ENCODE measurements around the gene C14orf119.
A peak's percentile ranks its signal among the peaks of the same experiment; 100 is the strongest.

C14orf119 gene

GRCh38 chr14:23126548-23127278 is 31.4 kb downstream of the C14orf119 start:
- H3K27me3 ChIP-seq (ENCODE audit: insufficient read depth, poor library complexity, severe bottlenecking), result no peaks in the 10 kb centered on the region
- no peaks in the 10 kb centered on the region for H3K9me3 ChIP-seq (ENCODE audit: severe bottlenecking)
- H3K4me3 ChIP-seq (ENCODE audit: severe bottlenecking), result no peak overlapping the region
- ATAC-seq (ENCODE audit: low read depth) (no peak), DNase-seq (ENCODE audit: low spot score) (no peak)
- peaks cover 2% of the 10 kb centered on the region for H3K4me1 ChIP-seq (ENCODE audit: insufficient read depth, poor library complexity, severe bottlenecking)
- no peak for TF ChIP-seq CTCF (IDR thresholded peaks at IDR 0.05; ENCODE audit: poor library complexity, severe bottlenecking)
- no peaks in the 10 kb centered on the region for H3K36me3 ChIP-seq (ENCODE audit: low read depth)
- H3K27ac ChIP-seq (ENCODE audit: poor library complexity, severe bottlenecking), result no peak overlapping the region

- DNase-seq (ENCODE audit: low spot score) (no peak), ATAC-seq (ENCODE audit: low read depth) (no peak)
- Histone ChIP-seq H3K4me1 (ENCODE audit: insufficient read depth, poor library complexity, severe bottlenecking) (peaks cover 2% of the 10 kb centered on the region), H3K9me3 (ENCODE audit: severe bottlenecking) (no peaks in the 10 kb centered on the region), H3K36me3 (ENCODE audit: low read depth) (no peaks in the 10 kb centered on the region), H3K4me3 (ENCODE audit: severe bottlenecking) (no peak overlapping the region), H3K27ac (ENCODE audit: poor library complexity, severe bottlenecking) (no peak overlapping the region), H3K27me3 (ENCODE audit: insufficient read depth, poor library complexity, severe bottlenecking) (no peaks in the 10 kb centered on the region)
- no peak for TF ChIP-seq CTCF (IDR thresholded peaks at IDR 0.05; ENCODE audit: poor library complexity, severe bottlenecking)
These were observed 32.6 kb downstream of the C14orf119 start for GRCh38 chr14:23127861-23128260.

GRCh38 chr14:23128969-23129758 is 33.9 kb downstream of the C14orf119 start:
- Histone ChIP-seq H3K4me1 (ENCODE audit: insufficient read depth, poor library complexity, severe bottlenecking) (peaks cover 2% of the 10 kb centered on the region), H3K27ac (ENCODE audit: poor library complexity, severe bottlenecking) (no peak overlapping the region), H3K27me3 (ENCODE audit: insufficient read depth, poor library complexity, severe bottlenecking) (no peaks in the 10 kb centered on the region), H3K36me3 (ENCODE audit: low read depth) (no peaks in the 10 kb centered on the region), H3K4me3 (ENCODE audit: severe bottlenecking) (no peak overlapping the region), H3K9me3 (ENCODE audit: severe bottlenecking) (no peaks in the 10 kb centered on the region)
- no peak for ATAC-seq (ENCODE audit: low read depth)
- no peak for DNase-seq (ENCODE audit: low spot score)
- no peak for TF ChIP-seq CTCF (IDR thresholded peaks at IDR 0.05; ENCODE audit: poor library complexity, severe bottlenecking)

GRCh38 chr14:23129759-23130316 is 34.5 kb downstream of the C14orf119 start:
- no peak overlapping the region for H3K4me3 ChIP-seq (ENCODE audit: severe bottlenecking)
- ATAC-seq (ENCODE audit: low read depth) (peak; percentile 21; the same call in 1 of the 3 replicates), DNase-seq (ENCODE audit: low spot score) (no peak)
- H3K4me1 ChIP-seq (ENCODE audit: insufficient read depth, poor library complexity, severe bottlenecking), result peaks cover 2% of the 10 kb centered on the region
- no peak overlapping the region for H3K27ac ChIP-seq (ENCODE audit: poor library complexity, severe bottlenecking)
- no peaks in the 10 kb centered on the region for H3K9me3 ChIP-seq (ENCODE audit: severe bottlenecking)
- TF ChIP-seq CTCF (IDR thresholded peaks at IDR 0.05; ENCODE audit: poor library complexity, severe bottlenecking), result no peak
- no peaks in the 10 kb centered on the region for H3K27me3 ChIP-seq (ENCODE audit: insufficient read depth, poor library complexity, severe bottlenecking)
- H3K36me3 ChIP-seq (ENCODE audit: low read depth), result no peaks in the 10 kb centered on the region
